ENCODE measurements around the gene PTPRN2. TPM values are rescaled to one million over a fixed set of nuclear protein-coding genes. Genes with fewer than 3 reads are reported as not detected.

Gene PTPRN2
- total and polyA plus RNA-seq, 2 of the 8 experiments (the other 6 are each of a cell fraction or from before 2014, with no cell fraction given) = 2.6 to 4.5 TPM

- TF ChIP-seq CTCF (IDR thresholded peaks at IDR 0.05; ENCODE audit: control extremely low read depth in 1 of 3, insufficient read depth in 1 of 3, low read depth in 1 of 3, low read length in 3 of 3) (no peak), RFX5 (IDR thresholded peaks at IDR 0.05; ENCODE audit: borderline replicate concordance, low read depth, low read length) (no peak)
These were observed 807.3 kb downstream of the PTPRN2 start (continued) for GRCh38 chr7:157780312-157780711.

Measured in H1 (cell line).